COLO829 (cell line): Measurements from ENCODE around the gene CFAP54.

Experiments used
- DNase-seq: peaks from one replicate; pipeline ENCODE4 v3.0.0; 2012; ENCODE audit warnings: low spot score

Gene CFAP54

DNA sequence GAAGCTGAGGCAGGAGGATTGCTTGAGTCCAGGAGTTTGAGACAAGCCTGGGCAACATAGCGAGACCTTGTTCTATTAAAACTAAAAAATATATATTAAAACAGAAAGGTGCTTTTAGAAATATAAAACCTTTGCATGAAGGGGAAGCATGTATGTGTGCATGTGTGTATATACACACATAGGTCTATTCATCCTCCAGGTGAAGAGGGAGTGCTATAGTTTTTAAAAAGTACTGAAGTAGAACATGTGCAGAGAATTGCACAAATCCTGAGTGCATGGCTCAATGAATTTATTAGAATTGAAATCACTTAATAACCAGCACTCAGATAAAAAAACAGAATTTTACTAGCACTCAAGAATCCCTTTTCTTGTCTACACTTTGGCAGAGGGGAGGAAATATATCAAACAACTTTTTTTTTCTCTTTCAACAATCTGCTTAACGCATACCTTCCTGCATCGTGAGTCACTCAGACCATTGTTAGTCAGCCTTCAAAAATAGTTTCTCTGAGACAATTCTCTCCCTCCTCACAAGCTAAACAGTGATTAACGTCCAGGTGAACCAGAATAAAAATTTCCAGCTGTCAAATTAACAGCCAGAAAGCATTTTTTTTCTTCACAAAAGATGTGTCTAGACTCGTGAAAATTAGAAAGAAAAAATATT, 400.0 kb downstream of the CFAP54 start:
- DNase-seq = no peak

DNA sequence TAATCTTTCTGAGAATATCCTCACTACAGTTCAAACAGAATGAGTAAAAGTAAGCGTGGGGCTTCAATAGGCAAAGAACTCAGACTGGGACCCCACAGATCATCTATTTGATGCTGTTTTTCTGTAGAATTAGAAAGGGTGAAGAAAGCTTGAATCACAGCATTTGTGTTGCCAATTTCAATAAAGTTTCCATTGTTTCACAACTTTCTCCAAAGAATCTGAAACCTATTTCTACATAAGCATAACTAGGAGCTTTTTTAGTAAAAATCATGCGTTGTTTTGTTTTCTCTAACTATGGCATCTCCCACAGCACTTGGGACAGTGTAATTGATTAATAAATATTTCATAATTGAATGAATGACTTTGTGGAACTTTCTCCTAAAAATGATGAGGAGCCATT, 401.0 kb downstream of the CFAP54 start:
- DNase-seq = no peak

DNA sequence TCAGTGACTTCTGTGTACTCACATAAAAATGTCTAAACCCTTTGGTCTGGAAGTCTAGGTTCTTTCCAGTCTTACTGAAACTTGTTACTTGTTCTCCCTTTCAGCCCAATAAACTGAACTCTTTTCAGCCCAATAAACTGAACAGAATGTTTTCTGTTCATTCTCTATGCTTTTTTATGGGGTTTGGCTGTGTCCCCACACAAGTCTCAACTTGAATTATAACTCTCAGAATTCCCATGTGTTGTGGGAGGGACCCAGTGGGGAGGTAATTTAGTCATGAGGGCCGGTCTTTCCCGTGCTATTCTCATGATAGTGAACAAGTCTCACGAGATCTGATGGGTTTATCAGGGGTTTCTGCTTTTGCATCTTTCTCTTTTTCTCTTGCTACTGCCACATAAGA, 402.7 kb downstream of the CFAP54 start:
- DNase-seq = no peak

DNA sequence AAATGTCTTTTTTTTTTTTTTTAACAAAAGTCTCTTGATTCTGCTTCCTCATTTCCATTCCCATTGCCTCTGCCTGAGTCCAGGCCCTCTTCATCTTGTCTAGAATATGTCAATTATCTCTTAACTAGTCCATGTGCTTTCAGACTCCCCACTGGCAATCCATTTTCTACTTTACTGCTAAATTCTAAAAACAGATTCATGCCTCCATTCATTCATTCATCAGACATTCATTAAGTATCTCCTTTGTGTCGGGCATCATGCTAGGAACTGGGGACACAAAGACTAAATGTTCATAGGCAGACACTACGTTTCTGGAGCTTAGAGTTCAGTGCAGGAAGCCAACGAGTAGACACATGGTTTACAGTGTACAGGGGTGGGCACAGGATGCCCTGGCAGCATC, 408.0 kb downstream of the CFAP54 start:
- no peak for DNase-seq

DNA sequence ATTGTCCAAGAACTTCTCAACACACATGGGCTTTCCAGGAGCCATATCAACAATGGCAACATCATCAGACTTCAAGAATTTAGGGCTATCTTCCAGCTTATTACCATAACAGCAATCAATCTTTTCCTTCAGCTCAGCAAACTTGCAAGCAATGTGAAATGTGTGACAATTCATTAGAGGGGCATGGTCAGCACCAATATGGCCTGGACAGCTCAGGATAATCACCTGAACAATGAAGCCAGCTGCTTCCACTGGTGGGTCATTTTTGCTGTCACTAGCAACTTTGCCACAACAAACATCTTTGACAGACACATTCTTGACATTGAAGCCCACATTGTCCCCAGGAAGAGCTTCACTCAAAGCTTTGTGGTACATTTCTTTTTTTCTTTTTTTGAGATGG, 411.8 kb downstream of the CFAP54 start:
- DNase-seq = no peak

DNA sequence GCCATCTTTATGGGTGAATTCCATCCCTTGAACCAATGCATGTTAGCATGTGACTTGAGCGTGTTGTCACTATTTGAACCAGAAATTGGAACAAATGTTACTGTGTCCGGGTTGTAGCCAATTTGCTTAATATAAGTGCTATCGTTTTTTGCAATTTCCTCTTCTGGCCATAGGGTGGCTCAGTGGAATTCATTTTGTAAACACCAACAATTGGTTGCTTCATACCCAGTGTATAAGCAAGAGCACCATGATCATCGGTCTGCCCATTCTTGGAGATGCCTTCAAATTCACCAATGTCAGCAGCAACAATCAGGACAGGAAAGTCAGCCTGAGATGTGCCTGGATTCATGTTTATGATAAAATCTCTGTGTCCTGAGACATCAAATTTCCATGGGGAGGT, 412.7 kb downstream of the CFAP54 start:
- no peak for DNase-seq

DNA sequence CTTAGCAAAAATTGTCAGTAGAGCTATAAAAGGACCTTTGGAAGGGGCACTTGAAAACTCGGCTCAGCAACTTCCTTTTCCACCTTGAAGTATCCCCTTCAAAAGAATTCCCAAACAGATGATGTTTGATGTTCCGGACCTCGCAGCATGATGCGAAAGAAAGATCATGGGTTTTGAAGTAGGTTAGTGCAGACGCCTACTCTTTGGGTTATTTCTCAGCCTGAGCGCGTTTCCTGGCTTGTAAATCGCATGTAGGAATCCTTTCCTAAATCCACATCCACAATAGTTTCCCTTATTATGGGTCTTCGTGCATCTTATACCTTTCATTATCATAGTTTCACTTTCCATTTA, 417.1 kb downstream of the CFAP54 start:
- no peak for DNase-seq

DNA sequence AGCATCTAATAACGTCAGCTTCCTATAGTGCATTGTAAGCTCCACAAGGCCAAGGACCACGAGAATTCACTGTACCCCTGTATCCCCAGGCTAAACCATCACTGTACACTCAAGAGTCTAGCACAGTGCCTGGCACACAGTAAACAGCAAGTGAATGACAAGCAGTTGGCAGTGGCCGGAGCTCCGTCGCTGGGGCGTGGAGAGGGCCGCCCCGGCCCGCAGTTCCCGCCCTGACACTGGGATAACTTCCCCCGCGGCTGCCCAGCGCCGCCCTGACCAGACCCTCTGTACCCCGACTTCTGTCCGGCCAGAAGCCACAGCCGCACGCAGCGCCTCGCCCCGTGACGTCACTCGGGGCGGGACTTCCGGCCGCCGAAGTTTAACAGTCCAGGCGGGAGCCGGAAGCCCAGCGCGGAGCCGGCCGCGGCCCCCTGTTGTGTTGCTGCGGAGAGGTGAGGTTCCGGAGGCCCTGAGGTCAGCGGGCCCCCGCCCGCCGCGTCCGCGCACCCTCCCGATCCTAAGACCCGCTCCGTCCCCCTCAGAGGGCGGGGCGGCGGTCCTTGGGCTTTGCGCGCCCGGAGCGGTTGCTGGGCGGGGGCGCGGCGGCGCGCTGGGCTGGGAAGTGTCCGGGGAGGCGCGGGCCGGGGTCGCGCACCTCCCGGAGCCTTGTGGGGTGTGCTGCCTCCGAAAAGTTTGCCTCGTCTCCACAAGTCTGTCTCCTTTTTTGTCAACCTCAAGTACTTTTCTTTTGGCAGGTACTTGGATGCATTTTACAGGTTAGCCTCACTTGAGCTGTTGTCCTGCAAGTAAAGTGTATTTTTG, 417.7 kb downstream of the CFAP54 start, which contains the start of gene NEDD1:
TSS of gene NEDD1 (plus strand) at position 409 of the 822 bp plus-strand sequence. CDS start 2,503 bp downstream, outside the sequence.
- DNase-seq = peak; percentile 54

DNA sequence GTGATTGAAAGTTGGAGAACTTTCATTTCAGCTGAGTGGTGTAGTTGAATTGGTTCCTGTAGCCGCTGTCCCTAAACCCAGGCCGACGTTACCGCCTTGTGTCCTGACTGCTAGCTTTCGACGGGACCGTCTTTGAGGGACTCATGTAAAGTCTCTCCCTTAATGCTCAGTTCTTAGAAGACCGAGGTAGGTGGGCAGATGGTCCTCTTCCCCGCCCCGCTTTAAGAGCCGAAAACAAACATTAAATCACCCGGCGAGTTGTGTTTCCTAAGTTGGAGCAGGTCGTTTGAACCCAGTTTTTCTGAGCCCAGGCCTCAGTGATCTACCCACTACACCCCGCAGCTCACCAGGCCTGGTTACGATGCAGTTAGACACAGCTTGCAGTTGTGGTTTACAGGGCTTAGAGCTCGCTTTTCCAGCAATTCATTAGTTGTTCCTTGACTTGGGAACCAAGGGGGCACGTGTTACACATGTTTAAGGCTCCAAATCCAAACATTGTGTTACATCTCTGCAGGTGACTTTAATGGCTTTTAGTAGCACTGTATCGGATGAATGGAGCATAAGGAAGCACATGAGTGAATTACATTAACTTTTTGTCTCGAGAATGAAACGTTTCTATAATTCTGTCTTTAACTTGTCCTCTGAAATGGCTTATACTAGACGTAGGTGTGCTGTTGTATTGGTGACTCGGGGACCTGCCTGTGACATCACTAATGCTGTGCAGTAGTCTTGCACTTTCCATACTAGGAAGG, 418.5 kb downstream of the CFAP54 start:
- DNase-seq = no peak

DNA sequence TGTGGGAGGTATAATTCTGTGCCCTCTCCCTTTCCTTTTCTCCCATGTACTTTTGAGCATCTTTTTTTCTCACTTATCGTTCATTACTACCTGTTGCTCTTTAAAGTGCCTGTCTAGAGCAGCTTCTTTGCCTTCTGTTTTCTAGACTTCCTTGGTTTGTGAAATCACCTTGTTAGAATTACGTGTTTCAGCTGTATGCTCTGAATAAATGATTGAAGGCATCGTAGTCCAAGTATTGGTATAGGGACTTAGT, 419.0 kb downstream of the CFAP54 start:
- no peak for DNase-seq

DNA sequence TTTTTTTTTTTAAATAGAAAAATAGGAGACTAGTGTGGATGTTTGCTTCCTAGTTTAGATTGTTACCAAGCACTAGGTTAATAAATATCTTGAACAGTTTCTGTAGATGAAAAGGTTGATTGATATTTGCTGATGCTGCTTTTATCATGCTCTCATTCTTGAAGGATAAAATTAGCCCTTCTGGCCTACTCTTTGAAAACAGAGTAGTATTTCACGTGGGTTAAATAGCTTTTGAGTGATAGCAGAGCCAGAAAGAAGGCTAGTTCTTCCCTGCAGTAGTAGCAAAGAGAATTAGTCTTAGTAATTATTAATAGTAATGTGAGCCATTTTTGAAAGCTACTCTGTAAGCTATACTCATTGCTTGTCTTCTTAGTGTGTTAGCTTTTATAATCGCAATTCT, 422.9 kb downstream of the CFAP54 start:
- no peak for DNase-seq

DNA sequence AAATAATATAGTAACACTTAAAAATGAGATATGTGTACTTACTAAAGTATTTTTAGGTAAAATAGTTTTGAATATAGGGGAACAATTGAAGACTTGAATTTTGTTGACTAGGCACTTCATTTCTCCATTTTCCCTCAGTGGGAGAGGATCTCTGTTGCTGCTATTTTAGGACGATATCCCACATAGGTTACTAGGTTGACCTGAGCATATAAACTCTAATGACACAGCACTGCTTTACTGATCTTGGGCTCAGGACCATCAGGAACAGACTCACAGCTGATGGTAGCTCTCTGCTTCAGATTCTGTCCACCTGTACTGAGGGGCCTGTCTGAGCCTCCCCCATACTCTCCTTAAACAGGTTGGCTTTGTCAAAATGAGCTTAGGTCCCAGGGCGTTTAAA, 423.6 kb downstream of the CFAP54 start:
- no peak for DNase-seq

DNA sequence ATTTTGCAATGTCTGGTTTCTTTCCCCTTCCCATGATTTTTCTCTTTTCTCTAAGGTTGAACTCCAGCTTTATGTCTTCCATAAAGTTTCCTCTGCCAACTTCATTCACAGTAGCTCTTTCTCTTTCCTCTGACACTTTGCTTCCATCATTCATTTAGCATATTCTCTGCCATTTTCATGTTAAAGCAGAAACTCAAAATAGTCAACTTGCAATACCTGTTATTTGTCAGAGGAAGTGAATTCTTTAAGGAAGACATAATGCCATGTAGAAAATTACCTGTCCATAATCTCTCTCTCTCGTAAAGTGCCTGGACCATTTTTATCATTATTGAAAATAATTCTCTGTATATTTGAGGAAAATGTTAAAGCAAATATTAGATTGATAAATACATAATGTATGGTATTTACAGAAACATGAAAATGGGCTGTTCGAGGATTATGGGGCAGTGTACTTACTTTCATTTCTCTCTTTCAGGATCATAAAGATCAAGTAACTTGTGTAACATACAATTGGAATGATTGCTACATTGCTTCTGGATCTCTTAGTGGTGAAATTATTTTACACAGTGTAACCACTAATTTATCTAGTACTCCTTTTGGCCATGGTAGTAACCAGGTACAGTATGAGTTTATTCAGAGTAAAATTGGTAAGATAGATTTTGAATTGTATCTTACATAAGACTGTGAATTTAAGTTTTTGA, 430.3 kb downstream of the CFAP54 start:
- DNase-seq = no peak
